Natural killer cell (primary cell): ENCODE results near the gene TPPP2. TPM values are rescaled to one million over a fixed set of nuclear protein-coding genes. Genes with fewer than 3 reads are reported as not detected.

Experiments used
- ATAC-seq, 3 donors: fragments of 150-1000 bp in 2 of 3; fragments of 200-7000 bp in 1 of 3; cut with Tn5 transposase; 1 replicate in 1 of 3; 2 replicates in 2 of 3; pipeline ENCODE4 v1.10.0; 2021; ENCODE audit warnings: mild to moderate bottlenecking in 2 of 3, moderate library complexity in 2 of 3
- DNase-seq, 2 donors: peaks; one replicate each; pipeline versions ENCODE4 v3.0.0 to v3.0.0-alpha.2; 2013 to 2021; ENCODE audit warnings: mixed read lengths in 1 of 2
- H3K27ac ChIP-seq: one replicate; pipeline ENCODE4 v1.5.1; 2013; ENCODE audit warnings: mild to moderate bottlenecking, low read length
- H3K27me3 ChIP-seq: one replicate; pipeline ENCODE4 v1.6.1; 2013; ENCODE audit warnings: low read length; ENCODE audit not compliant: control insufficient read depth, insufficient read depth
- H3K36me3 ChIP-seq: one replicate; pipeline ENCODE4 v1.6.1; 2013; ENCODE audit warnings: low read length; ENCODE audit not compliant: control insufficient read depth, insufficient read depth
- H3K4me1 ChIP-seq: one replicate; pipeline ENCODE4 v1.6.1; 2013; ENCODE audit warnings: low read length; ENCODE audit not compliant: control insufficient read depth, insufficient read depth
- H3K4me3 ChIP-seq: one replicate; pipeline ENCODE4 v1.5.1; 2013; ENCODE audit warnings: low read length
- H3K9me3 ChIP-seq: one replicate; pipeline ENCODE4 v1.6.1; 2013; ENCODE audit warnings: low read length; ENCODE audit not compliant: control insufficient read depth, insufficient read depth
- H3K27ac Mint-ChIP-seq, 2 donors: one replicate each; pipeline ENCODE4 v1.8.0; 2022; ENCODE audit warnings: mild to moderate bottlenecking in 2 of 2, mixed read lengths in 2 of 2, moderate library complexity in 1 of 2
- H3K27me3 Mint-ChIP-seq, 2 donors: one replicate each; pipeline ENCODE4 v1.8.0; 2022; ENCODE audit warnings: low read depth in 2 of 2, mixed read lengths in 2 of 2
- H3K36me3 Mint-ChIP-seq: one replicate; pipeline ENCODE4 v1.8.0; 2022; ENCODE audit warnings: mixed read lengths
- H3K4me1 Mint-ChIP-seq, 2 donors: one replicate each; pipeline ENCODE4 v1.8.0; 2022; ENCODE audit warnings: mixed read lengths in 2 of 2
- H3K4me3 Mint-ChIP-seq: one replicate; pipeline ENCODE4 v1.8.0; 2022; ENCODE audit warnings: mild to moderate bottlenecking, moderate library complexity, mixed read lengths
- H3K9me3 Mint-ChIP-seq, 2 donors: one replicate each; pipeline ENCODE4 v1.8.0; 2022; ENCODE audit warnings: mixed read lengths in 2 of 2
- WGBS: methylation state at CpG from one replicate; pipeline ENCODE4 v1.1.7; 2013; ENCODE audit warnings: missing lambda C conversion rate; ENCODE audit not compliant: insufficient coverage; 5-methylcytosine and 5-hydroxymethylcytosine counted together
- intact Hi-C: fragments of 100-400 bp; cut with micrococcal nuclease; formaldehyde crosslinking; loops from one replicate; pipeline ENCODE4 v1.14.2; 2022
- total RNA-seq, 4 donors: library from RNA; stranded (reverse); fragments of 120-200 nt in 1 of 4; gene quantifications; one replicate each; pipeline versions ENCODE4 v1.2.3 to v1.2.4, GENCODE V29; 2013 to 2022
- TF ChIP-seq, protein P1 (sequence below): fragments of 200-600 bp; IDR thresholded peaks from one replicate; pipeline ENCODE4 v1.8.0; 2022; ENCODE audit warnings: antibody characterized with exemption

The TPPP2 gene
- total RNA-seq, 3 donors from 2014 or later (not counting 1 experiment from before 2014, with no cell fraction given): not detected

DNA sequence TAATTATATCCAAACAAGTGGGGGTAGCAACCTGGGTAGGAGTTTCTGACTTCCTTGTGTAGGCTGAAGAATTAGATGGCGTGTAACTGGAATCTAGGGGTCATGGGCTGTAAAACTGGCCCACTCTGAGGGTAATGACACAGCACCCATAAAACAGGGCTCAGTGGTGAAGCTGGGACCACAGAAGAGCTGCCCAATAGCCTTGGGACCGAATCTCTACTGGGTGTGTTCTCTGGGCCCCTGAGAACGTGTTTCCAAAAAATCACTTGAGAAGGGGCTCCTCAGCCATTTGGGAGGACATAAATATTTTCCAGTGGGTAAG lies 31.3 kb downstream of the TPPP2 start:
- Mint-ChIP-seq H3K27ac (no peak overlapping the region), H3K36me3 (no peaks in the 10 kb centered on the region), H3K4me1 (no peaks in the 10 kb centered on the region), H3K4me3 (no peak overlapping the region), H3K9me3 (no peaks in the 10 kb centered on the region), H3K27me3 (peaks cover 39 to 56% of the 10 kb centered on the region in 2 donors)
- no peak for DNase-seq
- WGBS: 72% methylated on average over 3 of the region's 3 CpGs
- TF ChIP-seq, protein P1, sequence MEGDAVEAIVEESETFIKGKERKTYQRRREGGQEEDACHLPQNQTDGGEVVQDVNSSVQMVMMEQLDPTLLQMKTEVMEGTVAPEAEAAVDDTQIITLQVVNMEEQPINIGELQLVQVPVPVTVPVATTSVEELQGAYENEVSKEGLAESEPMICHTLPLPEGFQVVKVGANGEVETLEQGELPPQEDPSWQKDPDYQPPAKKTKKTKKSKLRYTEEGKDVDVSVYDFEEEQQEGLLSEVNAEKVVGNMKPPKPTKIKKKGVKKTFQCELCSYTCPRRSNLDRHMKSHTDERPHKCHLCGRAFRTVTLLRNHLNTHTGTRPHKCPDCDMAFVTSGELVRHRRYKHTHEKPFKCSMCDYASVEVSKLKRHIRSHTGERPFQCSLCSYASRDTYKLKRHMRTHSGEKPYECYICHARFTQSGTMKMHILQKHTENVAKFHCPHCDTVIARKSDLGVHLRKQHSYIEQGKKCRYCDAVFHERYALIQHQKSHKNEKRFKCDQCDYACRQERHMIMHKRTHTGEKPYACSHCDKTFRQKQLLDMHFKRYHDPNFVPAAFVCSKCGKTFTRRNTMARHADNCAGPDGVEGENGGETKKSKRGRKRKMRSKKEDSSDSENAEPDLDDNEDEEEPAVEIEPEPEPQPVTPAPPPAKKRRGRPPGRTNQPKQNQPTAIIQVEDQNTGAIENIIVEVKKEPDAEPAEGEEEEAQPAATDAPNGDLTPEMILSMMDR: no peak
- Histone ChIP-seq H3K9me3 (no peaks in the 10 kb centered on the region), H3K27ac (no peak overlapping the region), H3K36me3 (no peaks in the 10 kb centered on the region), H3K27me3 (no peaks in the 10 kb centered on the region), H3K4me3 (no peak overlapping the region), H3K4me1 (no peaks in the 10 kb centered on the region)
- intact Hi-C loops: no loop called here
- no peak for ATAC-seq

DNA sequence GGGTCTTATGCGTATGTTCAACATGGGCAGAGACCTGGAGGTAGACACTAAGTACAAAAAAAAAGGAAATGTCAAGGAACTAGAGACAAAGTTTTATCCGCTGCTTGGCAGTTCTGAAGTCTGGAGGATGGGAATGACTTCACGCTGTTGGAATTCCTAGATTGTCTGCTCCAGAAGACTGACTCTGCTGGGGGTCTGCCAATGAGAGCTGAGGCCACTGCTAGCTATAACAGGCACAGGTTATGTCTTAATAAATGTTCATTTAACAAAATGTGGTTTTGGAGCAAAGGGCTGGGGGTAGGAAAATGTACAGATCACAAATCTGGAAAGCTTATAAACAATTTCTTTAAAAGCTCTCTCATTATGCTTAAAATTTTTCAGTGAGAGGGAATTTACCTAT lies 33.5 kb downstream of the TPPP2 start:
- H3K4me1 ChIP-seq: peaks cover under 1% of the 10 kb centered on the region
- no peaks in the 10 kb centered on the region for H3K36me3 Mint-ChIP-seq
- intact Hi-C loops: no loop called here
- H3K9me3 Mint-ChIP-seq: no peaks in the 10 kb centered on the region
- TF ChIP-seq, protein P1: no peak
- no peak overlapping the region for H3K27ac ChIP-seq
- H3K4me3 ChIP-seq: no peak overlapping the region
- 86% methylated on average over 3 of the region's 3 CpGs for WGBS
- H3K4me3 Mint-ChIP-seq: no peak overlapping the region
- H3K4me1 Mint-ChIP-seq: peaks cover 1 to 3% of the 10 kb centered on the region in 2 donors
- DNase-seq (no peak), ATAC-seq (no peak)
- H3K9me3 ChIP-seq: no peaks in the 10 kb centered on the region
- H3K27me3 Mint-ChIP-seq: peaks cover 57 to 78% of the 10 kb centered on the region in 2 donors
- no peaks in the 10 kb centered on the region for H3K36me3 ChIP-seq
- peaks cover under 1% of the 10 kb centered on the region for H3K27me3 ChIP-seq
- no peak overlapping the region for H3K27ac Mint-ChIP-seq

DNA sequence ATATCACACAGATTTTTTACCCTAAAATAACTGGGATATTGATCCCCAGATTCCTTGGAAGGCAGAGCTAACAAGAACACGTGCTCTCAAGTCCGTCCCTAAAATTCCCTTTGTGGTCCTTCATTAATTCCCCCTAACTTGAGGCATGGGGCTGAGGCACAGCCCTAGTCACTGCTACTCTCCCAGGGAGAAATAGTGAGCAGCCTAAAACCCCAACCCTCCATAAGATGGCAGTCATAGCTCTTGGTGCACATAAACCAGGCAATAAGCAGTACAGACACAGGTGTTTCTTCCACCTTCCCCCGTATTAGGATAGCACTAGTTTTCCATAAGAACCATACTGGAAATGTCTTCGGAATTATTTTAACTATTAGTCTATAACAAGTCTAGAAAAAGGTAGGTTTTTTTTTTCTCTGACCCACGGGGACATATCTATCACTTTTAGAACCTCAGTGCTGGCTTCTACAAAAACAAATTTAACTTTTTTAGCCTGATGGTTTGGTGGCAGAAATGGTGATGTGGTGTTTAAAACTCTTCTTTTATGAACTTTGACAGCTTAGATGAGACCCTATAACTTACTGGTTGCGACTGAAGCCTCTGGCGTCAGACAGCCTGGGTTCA lies 37.0 kb downstream of the TPPP2 start:
- no peak overlapping the region for H3K27ac ChIP-seq
- H3K9me3 ChIP-seq: no peaks in the 10 kb centered on the region
- H3K27me3 ChIP-seq: peaks cover 30% of the 10 kb centered on the region
- no peak overlapping the region for H3K4me3 ChIP-seq
- 75% methylated on average over 5 of the region's 7 CpGs for WGBS
- DNase-seq: peak in 1 of 2 donors; percentile 63
- intact Hi-C loops: no loop called here
- H3K36me3 ChIP-seq: no peaks in the 10 kb centered on the region
- Mint-ChIP-seq H3K27ac (no peak overlapping the region), H3K4me1 (peaks cover 28 to 35% of the 10 kb centered on the region in 2 donors), H3K4me3 (no peak overlapping the region), H3K9me3 (no peaks in the 10 kb centered on the region), H3K36me3 (no peaks in the 10 kb centered on the region), H3K27me3 (peaks cover 72 to 85% of the 10 kb centered on the region in 2 donors)
- no peak for ATAC-seq
- H3K4me1 ChIP-seq: peaks cover 34% of the 10 kb centered on the region
- TF ChIP-seq, protein P1: no peak
